Esophagus mucosa (tissue), 1 donor: ENCODE results near the gene CALHM3. TPM values are rescaled to one million over a fixed set of nuclear protein-coding genes. Genes with fewer than 3 reads are reported as not detected.

Source experiments
- ATAC-seq: fragments of 200-7000 bp; cut with Tn5 transposase; one replicate; pipeline ENCODE4 v1.9.1; 2020
- total RNA-seq: library from RNA; stranded (reverse); gene quantifications from one replicate; pipeline ENCODE4 v1.2.4, GENCODE V29; 2023
- donor health status: DM: yes; HTN: yes; CAD: no.

The CALHM3 gene
- total RNA-seq, 1 donor from 2014 or later = not detected

- ATAC-seq = no peak
These were observed 5.0 kb downstream of the CALHM3 start for GRCh38 chr10:103474077-103474476.

GRCh38 chr10:103473261-103473671, 5.8 kb downstream of the CALHM3 start:
- no peak for ATAC-seq

DNA sequence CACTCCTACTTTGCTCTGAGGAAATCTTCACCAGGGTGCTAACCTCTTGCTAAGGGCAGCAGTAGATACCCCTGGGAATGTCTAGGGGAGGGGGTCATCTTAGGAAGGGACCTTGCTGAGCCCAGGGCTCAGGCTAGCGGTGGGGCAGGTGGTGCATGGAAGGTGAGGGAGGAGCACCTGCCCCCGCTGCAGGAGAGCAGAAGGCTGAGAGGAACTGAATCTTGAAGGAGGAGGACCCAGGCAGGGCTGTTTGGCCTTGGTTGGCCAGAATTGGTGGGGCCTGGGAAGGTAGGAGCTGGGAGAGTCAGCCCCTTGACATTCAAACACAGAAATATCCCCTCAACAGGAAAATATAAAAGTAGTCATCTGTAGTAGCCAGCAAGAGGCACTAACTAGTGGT, 7.0 kb downstream of the CALHM3 start:
- ATAC-seq = no peak

- ATAC-seq = peak; percentile 81
These were observed 8.0 kb downstream of the CALHM3 start for GRCh38 chr10:103470761-103471653.

DNA sequence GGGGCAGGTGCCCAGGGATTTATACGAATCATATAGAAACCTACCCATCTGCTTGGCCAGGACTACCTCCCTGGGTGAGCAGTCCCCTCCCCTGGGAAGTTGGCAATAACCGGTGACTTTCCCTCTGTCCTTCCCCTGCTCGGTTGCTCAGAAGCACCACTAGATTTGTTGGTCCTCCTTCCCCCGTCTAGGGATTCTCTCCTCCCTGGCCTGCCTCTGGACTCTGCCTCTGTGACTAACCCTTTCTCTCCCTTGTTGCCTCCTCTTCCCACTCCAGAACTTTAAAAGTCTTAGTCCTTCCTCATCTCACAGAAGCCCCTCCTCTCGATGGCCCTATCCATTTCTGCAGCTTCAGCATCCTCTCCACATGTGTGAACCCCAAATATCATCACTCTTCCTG, 9.8 kb downstream of the CALHM3 start:
- no peak for ATAC-seq

GRCh38 chr10:103467406-103467805, 11.6 kb downstream of the CALHM3 start:
- ATAC-seq = no peak

DNA sequence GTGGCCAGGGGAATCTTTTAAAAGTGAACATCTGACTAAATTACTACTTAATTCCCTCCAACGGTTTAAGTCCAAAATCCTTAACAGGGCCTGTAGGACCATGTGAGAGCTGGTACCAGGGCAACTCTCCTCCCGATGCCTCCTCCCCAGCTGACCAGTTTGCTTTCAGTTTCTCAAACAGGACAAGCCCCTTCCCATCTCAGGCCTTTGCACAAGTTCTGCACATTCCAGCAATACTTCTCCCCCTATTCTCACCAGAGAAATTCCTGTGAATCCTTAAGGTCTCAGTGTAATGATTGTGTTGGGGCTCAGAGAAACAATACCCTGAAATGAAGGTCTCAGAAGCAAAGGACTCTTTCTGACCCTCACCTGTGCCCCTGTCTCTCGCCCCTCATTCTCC, 12.3 kb downstream of the CALHM3 start:
- ATAC-seq = no peak

DNA sequence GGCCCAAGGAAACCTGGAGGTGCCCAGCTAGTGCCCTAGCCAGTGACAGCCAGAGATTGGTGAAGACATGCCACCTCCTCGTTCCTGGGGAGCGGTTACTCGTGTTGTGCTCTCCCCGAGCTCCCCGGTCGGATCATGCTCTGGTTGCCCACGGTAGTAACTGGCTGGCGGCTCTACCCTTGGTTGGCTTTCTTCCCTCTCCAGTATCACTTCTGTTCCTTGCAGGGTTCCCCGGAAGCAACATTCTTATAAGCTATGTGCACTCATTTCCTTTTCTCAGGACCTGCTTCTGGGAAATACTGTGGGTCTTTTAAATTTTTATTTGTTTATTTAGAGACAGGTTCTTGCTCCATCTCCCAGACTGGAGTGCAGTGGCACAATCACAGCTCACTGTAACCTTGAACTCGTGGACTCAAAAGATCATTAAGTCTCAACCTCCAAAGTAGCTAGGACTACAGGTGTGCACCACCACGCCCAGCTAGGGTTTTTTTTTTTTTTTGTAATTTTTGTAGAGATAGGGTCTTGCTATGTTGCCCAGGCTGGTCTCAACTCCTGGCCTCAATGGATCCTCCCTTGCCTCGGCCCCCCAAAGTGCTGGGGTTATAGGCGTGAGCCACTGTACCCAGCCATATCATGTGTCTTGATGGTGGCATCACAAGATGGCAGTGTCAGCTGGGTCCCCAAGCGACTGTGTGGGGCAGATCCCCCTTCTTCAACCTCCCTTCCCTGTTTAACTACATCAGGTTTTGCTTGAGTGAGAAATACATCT, 13.4 kb downstream of the CALHM3 start:
- no peak for ATAC-seq

GRCh38 chr10:103463499-103463898, 15.5 kb downstream of the CALHM3 start:
- ATAC-seq = no peak

DNA sequence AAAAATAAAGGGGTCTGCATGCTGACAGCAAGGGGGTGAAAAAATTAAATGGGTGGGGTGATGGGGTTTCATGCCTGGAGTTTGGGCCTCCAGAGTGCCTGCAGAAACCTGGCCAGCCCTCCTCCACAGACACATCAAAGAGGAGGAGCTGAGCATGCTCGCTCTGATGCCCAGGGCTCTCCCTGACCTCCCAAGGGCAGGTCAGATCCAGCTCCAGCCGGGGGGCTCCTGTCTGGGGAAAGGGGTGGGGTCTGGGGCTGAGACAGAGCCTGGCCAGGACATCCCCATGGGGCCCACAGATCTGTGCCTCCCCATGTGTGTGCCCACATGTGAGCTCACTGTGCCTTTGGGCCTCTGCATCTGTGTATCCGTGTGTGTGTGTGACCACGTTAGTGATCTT, 19.4 kb downstream of the CALHM3 start:
- no peak for ATAC-seq

GRCh38 chr10:103458720-103459119, 20.3 kb downstream of the CALHM3 start, which contains the start of gene CALHM1:
TSS of gene CALHM1 (minus strand) at chr10:103458900. CDS start at chr10:103458751, 149 bp downstream.
- ATAC-seq = peak; percentile 33

- ATAC-seq = no peak
These were observed 21.0 kb downstream of the CALHM3 start for GRCh38 chr10:103457896-103458583.

DNA sequence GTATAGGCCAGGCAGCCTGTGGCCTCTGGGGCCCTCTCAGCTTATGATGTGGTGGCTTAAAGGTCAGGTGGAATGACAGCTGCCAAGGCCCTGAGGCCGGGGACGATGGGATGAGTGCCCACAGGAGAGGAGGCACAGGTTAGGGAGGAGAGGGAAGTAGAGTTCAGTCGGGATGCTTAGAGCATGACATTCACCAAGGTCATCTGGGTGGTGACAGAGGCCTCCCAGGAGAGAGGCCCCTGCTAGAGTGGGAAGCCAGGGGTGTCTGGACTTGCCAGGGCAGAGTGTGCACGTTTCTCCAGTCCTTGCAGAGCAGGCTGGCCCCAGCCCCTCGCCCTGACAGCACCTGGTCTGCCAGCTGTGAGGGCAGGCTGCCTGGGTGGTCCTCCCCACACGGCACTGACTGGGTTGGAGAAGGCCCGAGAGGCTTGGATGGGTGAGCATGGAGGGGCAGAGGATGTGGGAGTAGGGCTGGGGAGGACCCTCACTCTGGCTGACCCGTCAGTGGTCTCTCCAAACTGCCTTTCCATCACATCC, 21.8 kb downstream of the CALHM3 start:
- no peak for ATAC-seq

GRCh38 chr10:103456074-103456660, 22.9 kb downstream of the CALHM3 start:
- peak; percentile 20 for ATAC-seq

DNA sequence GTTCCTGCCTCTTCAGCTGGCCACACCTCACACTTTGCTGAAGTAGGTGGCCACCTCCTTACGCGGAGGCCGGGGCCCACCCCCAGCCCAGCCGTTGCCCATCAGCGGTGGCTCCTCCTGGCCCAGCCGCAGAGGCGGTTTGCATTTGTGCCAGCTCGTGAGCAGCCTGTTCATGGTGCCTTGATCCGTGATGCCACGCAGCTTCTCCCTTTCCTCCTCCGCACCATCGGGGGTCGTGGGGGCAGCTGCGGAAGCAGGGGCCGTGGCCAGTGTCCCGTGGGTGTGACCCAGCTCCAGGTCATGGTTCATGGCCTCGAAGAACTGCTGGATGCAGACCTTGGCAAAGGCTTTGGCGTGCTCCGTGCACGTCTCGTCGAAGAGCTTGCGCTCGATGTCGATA, 23.8 kb downstream of the CALHM3 start:
- ATAC-seq = no peak

- ATAC-seq = no peak
These were observed 25.0 kb downstream of the CALHM3 start for GRCh38 chr10:103454026-103454425.

DNA sequence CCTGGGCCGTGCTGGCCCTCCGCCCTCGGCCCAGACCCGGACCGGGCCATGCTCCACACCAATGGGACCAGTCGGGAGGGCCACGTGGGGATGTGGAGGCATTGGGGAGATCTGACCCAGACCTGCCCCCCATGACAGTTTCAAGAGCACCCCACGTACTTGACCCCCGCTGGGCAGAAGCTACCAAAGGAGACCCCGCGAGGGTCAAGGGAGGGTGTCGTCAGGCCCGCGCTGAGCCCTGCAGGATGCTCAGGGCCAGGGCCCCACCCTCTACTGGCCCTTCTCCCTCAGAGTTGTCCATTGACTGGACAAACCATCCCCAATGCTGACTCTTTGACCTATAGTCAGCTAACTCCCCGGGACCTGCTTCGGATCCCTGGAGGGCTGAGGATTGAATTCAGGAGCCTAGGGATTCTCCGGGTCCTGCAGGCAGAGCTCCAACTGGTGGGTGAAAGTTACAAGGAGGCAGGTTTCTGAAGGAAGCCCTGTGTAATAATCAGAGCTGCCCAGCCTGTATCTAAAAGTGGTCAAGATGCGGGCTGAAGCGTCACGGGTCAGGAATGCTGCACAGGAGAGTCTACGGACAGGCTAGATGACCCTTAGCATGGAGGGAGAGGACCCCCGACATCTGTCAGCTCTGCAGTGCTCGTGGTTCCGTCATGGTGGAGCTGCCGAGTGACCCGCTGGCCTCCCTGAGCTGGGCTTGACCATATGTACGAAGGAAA, 26.4 kb downstream of the CALHM3 start:
- ATAC-seq = no peak

DNA sequence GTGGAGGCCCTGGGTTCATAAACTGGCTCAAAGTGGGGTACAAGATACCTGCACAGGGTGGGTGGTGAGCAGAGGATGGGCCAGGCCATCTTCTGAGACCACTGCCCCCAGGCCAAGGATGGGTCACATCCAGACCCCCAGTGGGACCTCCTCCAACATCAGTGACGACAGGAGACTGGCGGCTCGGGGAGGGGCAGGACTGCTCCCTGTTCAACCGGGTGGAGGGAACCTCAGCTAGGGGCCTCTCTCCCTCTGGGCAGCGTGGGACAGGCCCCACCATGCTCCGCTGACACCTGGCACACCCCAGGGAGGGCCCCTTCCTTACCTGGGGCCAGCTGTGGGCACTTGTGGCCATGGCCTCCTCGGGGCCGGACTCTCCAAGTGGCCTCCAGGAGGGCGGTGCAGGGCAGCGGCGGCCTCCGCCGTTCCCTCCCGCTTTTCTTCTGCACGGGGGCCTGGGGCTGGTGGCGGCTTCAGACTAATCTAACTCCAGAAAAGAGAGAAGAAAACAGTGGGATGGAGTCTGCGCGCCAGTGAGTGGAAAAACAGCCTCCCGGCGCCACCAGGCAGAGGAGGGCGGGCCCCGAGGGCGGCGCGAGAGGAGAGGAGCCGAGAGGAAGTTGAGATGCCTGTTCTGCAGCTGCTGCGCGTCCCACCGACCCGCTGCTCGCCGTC, 27.1 kb downstream of the CALHM3 start, which contains the start of gene CALHM2:
TSS of gene CALHM2 (minus strand) at position 540 of the 675 bp plus-strand sequence. CDS start 2,429 bp downstream, outside the sequence.
- peak; percentile 53 for ATAC-seq

DNA sequence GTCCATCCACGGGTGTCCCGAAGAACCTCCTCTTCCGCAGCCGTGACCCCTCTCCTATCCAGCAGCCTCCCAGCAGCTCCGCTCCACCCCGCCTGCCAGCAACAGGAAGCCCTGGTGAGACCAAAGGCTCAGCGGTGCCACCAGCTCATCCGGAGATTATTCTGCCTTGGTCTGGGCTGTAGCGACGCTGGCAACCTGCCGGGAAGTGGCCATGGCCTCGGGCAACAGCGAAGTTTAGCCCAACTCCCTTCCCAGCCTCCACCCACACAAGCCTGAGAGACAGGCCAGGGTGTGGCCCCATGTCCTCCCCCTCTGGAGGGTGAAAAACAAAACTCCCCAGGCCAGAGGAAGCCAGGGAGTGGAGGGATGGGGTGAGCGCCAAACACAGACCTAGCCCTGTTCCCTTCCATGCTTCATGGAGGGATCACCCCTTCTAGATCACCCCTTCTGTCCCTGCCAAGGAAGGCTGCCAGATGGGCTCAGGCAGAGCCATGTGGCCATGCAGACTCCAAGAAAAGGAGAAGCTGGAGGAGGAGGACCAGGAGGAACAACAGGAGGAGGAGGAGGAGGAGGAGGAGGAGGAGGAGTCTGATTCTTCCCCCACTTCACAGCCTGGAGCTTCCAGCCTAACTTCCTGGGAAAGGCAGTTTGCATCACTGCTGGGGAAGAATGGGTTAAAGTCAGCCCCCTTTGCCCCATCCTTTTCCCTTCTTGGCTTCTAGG, 27.8 kb downstream of the CALHM3 start:
- peak; percentile 45 for ATAC-seq

GRCh38 chr10:103450201-103450695, 28.8 kb downstream of the CALHM3 start:
- ATAC-seq = no peak
